Stimulated activated CD4-positive, alpha-beta T cell treated with anti-CD3 and anti-CD28 coated beads, TNF-alpha, amount 100 ng/mL, for 24 hours (primary cell): Measurements from ENCODE around the gene GRM8.

Source experiments
- DNase-seq, 3 experiments: peaks; one replicate each; pipeline ENCODE4 v3.0.0-alpha.2; 2020; ENCODE audit warnings: low read depth in 3 of 3

GRM8 gene

GRCh38 chr7:126659124-126659523, 593.6 kb downstream of the GRM8 start:
- DNase-seq, result no peak

- DNase-seq, result no peak
Measured at GRCh38 chr7:126658684-126659083, 594.1 kb downstream of the GRM8 start.

GRCh38 chr7:126657599-126658358, 595.0 kb downstream of the GRM8 start:
- DNase-seq, result no peak

- DNase-seq, result no peak
Measured at GRCh38 chr7:126657137-126657536, 595.6 kb downstream of the GRM8 start.

- DNase-seq, result no peak
Measured at GRCh38 chr7:126656165-126656564, 596.6 kb downstream of the GRM8 start.

- DNase-seq, result no peak
Measured at GRCh38 chr7:126637538-126637937, 615.2 kb downstream of the GRM8 start.

GRCh38 chr7:126635545-126635944, 617.2 kb downstream of the GRM8 start:
- no peak for DNase-seq

GRCh38 chr7:126608339-126608776, 644.4 kb downstream of the GRM8 start:
- DNase-seq, result no peak

- no peak for DNase-seq
Measured at GRCh38 chr7:126606331-126606730, 646.4 kb downstream of the GRM8 start.

- DNase-seq, result no peak
Measured at GRCh38 chr7:126605553-126605952, 647.2 kb downstream of the GRM8 start.

- no peak for DNase-seq
Measured at GRCh38 chr7:126605056-126605455, 647.7 kb downstream of the GRM8 start.

GRCh38 chr7:126589068-126589684, 663.6 kb downstream of the GRM8 start:
- no peak for DNase-seq

- no peak for DNase-seq
Measured at GRCh38 chr7:126578338-126578737, 674.4 kb downstream of the GRM8 start.

- no peak for DNase-seq
Measured at GRCh38 chr7:126574276-126575250, 678.2 kb downstream of the GRM8 start.

- no peak for DNase-seq
Measured at GRCh38 chr7:126570845-126571244, 681.9 kb downstream of the GRM8 start.

GRCh38 chr7:126569402-126569801, 683.3 kb downstream of the GRM8 start:
- no peak for DNase-seq

- DNase-seq, result no peak
Measured at GRCh38 chr7:126557271-126557670, 695.5 kb downstream of the GRM8 start.

- DNase-seq, result no peak
Measured at GRCh38 chr7:126541406-126541805, 711.3 kb downstream of the GRM8 start.

- no peak for DNase-seq
Measured at GRCh38 chr7:126535176-126535575, 717.6 kb downstream of the GRM8 start.

GRCh38 chr7:126533715-126534114, 719.0 kb downstream of the GRM8 start:
- no peak for DNase-seq

GRCh38 chr7:126529833-126530232, 722.9 kb downstream of the GRM8 start:
- DNase-seq, result no peak

- no peak for DNase-seq
Measured at GRCh38 chr7:126529254-126529653, 723.5 kb downstream of the GRM8 start.
